OCI-LY7 (cell line): ENCODE measurements around the gene SLC39A13. TPM values are rescaled to one million over a fixed set of nuclear protein-coding genes. Genes with fewer than 3 reads are reported as not detected.

Source experiments
- BruUV-seq: library from RNA; stranded (reverse); fragments of 400-500 nt; replicated peaks from 2 replicates; lab custom pipeline; 2021; lab: Mats Ljungman, UMichigan
- CTCF ChIA-PET: fragments of 300-600 bp; sonication (Branson Sonifier 250); formaldehyde crosslinking; loops from one replicate; lab custom pipeline; 2022; ENCODE audit warnings: antibody characterized with exemption; ENCODE audit not compliant: unreplicated experiment; lab: Charles Lee
- POLR2A ChIA-PET: fragments of 300-600 bp; sonication (Branson Sonifier 250); formaldehyde crosslinking; loops from one replicate; lab custom pipeline; 2022; ENCODE audit warnings: antibody characterized with exemption; lab: Charles Lee
- DNase-seq: peaks from one replicate; pipeline ENCODE4 v3.0.0-alpha.2; 2015; ENCODE audit warnings: low spot score
- H2AFZ ChIP-seq: fragments of 200-600 bp; sonication (generic), shearing (Covaris generic); 2 replicates; pipeline ENCODE4 v1.6.1; 2014; ENCODE audit warnings: mild to moderate bottlenecking, antibody characterized with exemption, low read length, moderate library complexity
- H3K27ac ChIP-seq: fragments of 200-600 bp; sonication (generic); 2 replicates; pipeline ENCODE4 v1.5.1; 2014; ENCODE audit warnings: mixed run types, low read depth, mild to moderate bottlenecking, moderate library complexity, low read length, inconsistent platforms; ENCODE audit not compliant: poor library complexity, severe bottlenecking
- H3K36me3 ChIP-seq: fragments of 200-600 bp; sonication (generic); 2 replicates; pipeline ENCODE4 v1.6.1; 2014; ENCODE audit warnings: mild to moderate bottlenecking, antibody characterized with exemption, low read length, moderate library complexity, mixed read lengths; ENCODE audit not compliant: insufficient read depth
- H3K4me1 ChIP-seq: fragments of 200-600 bp; sonication (generic); 2 replicates; pipeline ENCODE4 v1.5.1; 2014; ENCODE audit warnings: mild to moderate bottlenecking, low read length; ENCODE audit not compliant: insufficient read depth, poor library complexity, severe bottlenecking
- H3K4me2 ChIP-seq: fragments of 200-600 bp; sonication (generic); 2 replicates; pipeline ENCODE4 v1.6.1; 2014; ENCODE audit warnings: mild to moderate bottlenecking, low read length
- H3K4me3 ChIP-seq: fragments of 200-600 bp; sonication (generic); 2 replicates; pipeline ENCODE4 v1.5.1; 2014; ENCODE audit warnings: mild to moderate bottlenecking, low read depth, low read length; ENCODE audit not compliant: poor library complexity, severe bottlenecking
- H3K79me2 ChIP-seq: fragments of 200-600 bp; sonication (generic); 2 replicates; pipeline ENCODE4 v1.6.1; 2016; ENCODE audit warnings: low read depth, mild to moderate bottlenecking, low read length, moderate library complexity, mixed read lengths; ENCODE audit not compliant: insufficient read depth
- H3K9me2 ChIP-seq: fragments of 200-600 bp; sonication (generic); 2 replicates; pipeline ENCODE4 v1.6.1; 2016; ENCODE audit warnings: mild to moderate bottlenecking, low read length, mixed read lengths; ENCODE audit not compliant: insufficient read depth
- H3K9me3 ChIP-seq: fragments of 200-600 bp; sonication (generic); 2 replicates; pipeline ENCODE4 v1.6.1; 2014; ENCODE audit warnings: mild to moderate bottlenecking, mixed run types, low read length, mixed read lengths
- H4K20me1 ChIP-seq: fragments of 200-600 bp; sonication (generic); 2 replicates; pipeline ENCODE4 v1.6.1; 2014; ENCODE audit warnings: mild to moderate bottlenecking, antibody characterized with exemption, low read length, moderate library complexity, mixed read lengths; ENCODE audit not compliant: insufficient read depth
- CTCF ChIP-seq: fragments of 200-600 bp; sonication (generic); conservative IDR thresholded peaks from 2 replicates; pipeline ENCODE4 v1.5.1; 2014; ENCODE audit warnings: mild to moderate bottlenecking, antibody characterized with exemption, low read length, moderate library complexity, mixed read lengths
- EZH2phosphoT487 ChIP-seq: fragments of 200-600 bp; sonication (generic); IDR thresholded peaks from 2 replicates; pipeline ENCODE4 v1.6.1; 2018; ENCODE audit warnings: low read depth, borderline replicate concordance, mild to moderate bottlenecking, mixed run types, antibody characterized with exemption, low read length, moderate library complexity, mixed read lengths
- intact Hi-C: fragments of 100-400 bp; cut with micrococcal nuclease; formaldehyde crosslinking; loops from one replicate; pipeline ENCODE4 v1.10.0; 2022; ENCODE audit not compliant: unreplicated experiment
- total RNA-seq, 2 experiments: library from RNA; depleted of rRNA in 1 of 2; stranded (reverse); fragments of >200 nt in 1 of 2; shearing (Covaris generic) in 1 of 2; gene quantifications; 2 replicates each; pipeline ENCODE4 v1.2.3, GENCODE V29; 2014 to 2022

The SLC39A13 gene
- total RNA-seq, 2 experiments from 2014 or later: 30.5 to 31.8 TPM

GRCh38 chr11:47374720-47375019 is 33.7 kb upstream of the SLC39A13 start:
- Histone ChIP-seq H3K27ac (peak overlapping the region; percentile 45), H3K9me2 (no peaks in the 10 kb centered on the region), H3K4me2 (peak overlapping the region; percentile 26; the same call in 1 of the 2 replicates), H3K4me3 (no peak overlapping the region), H2AFZ (no peak overlapping the region), H4K20me1 (no peaks in the 10 kb centered on the region), H3K4me1 (peaks cover 46% of the 10 kb centered on the region), H3K9me3 (no peaks in the 10 kb centered on the region), H3K36me3 (peaks cover 44% of the 10 kb centered on the region), H3K79me2 (peaks cover 24% of the 10 kb centered on the region)
- BruUV-seq: no TSS peak
- POLR2A ChIA-PET: interaction anchor here (1.0 to 3.1 kb wide), 4 partner anchors 18 to 35 kb away, joined by 4 to 20 read pairs (median 11); no protein-coding TSS in a partner anchor
- intact Hi-C loops: loop anchor here (1.0 to 10.0 kb wide), 4 partner anchors 34 to 102 kb away; partner anchors contain the start of genes MADD and SLC39A13
- no peak for DNase-seq
- no peak for TF ChIP-seq CTCF
- no peak for TF ChIP-seq EZH2phosphoT487
- CTCF ChIA-PET: interaction anchor here (1.2 to 1.6 kb wide), 4 partner anchors 29 to 37 kb away, joined by 4 to 9 read pairs (median 6); no protein-coding TSS in a partner anchor

GRCh38 chr11:47375020-47375419 is 33.4 kb upstream of the SLC39A13 start:
- intact Hi-C loops: loop anchor here (10.0 kb wide), 1 partner anchor 80 kb away; no protein-coding TSS in a partner anchor
- peaks cover 24% of the 10 kb centered on the region for H3K79me2 ChIP-seq
- DNase-seq: no peak
- BruUV-seq: no TSS peak
- peaks cover 46% of the 10 kb centered on the region for H3K4me1 ChIP-seq
- peaks cover 43% of the 10 kb centered on the region for H3K36me3 ChIP-seq
- ChIA-PET POLR2A (interaction anchor here (2.2 kb wide), 1 partner anchor 25 kb away, joined by 20 read pairs; no protein-coding TSS in a partner anchor), CTCF (interaction anchor here (1.2 to 1.6 kb wide), 4 partner anchors 28 to 37 kb away, joined by 4 to 9 read pairs (median 6); no protein-coding TSS in a partner anchor)
- TF ChIP-seq CTCF: no peak
- no peak for TF ChIP-seq EZH2phosphoT487
- H2AFZ ChIP-seq: no peak overlapping the region
- no peak overlapping the region for H3K4me3 ChIP-seq
- no peaks in the 10 kb centered on the region for H4K20me1 ChIP-seq
- H3K4me2 ChIP-seq: peak overlapping the region; percentile 85; the same call in 1 of the 2 replicates
- no peaks in the 10 kb centered on the region for H3K9me3 ChIP-seq
- H3K27ac ChIP-seq: peak overlapping the region; percentile 45
- H3K9me2 ChIP-seq: no peaks in the 10 kb centered on the region

- intact Hi-C loops: loop anchor here (10.0 kb wide), 1 partner anchor 79 kb away; no protein-coding TSS in a partner anchor
- ChIA-PET POLR2A (interaction anchor here (2.2 kb wide), 1 partner anchor 24 kb away, joined by 20 read pairs; no protein-coding TSS in a partner anchor), CTCF (interaction anchor here (2.1 kb wide), 1 partner anchor 32 kb away, joined by 7 read pairs; no protein-coding TSS in a partner anchor)
- H3K4me2 ChIP-seq: peak overlapping the region; percentile 85
- peak overlapping the region; percentile 79 for H3K4me3 ChIP-seq
- H2AFZ ChIP-seq: no peak overlapping the region
- peak overlapping the region; percentile 67 for H3K27ac ChIP-seq
- no TSS peak for BruUV-seq
- no peak for TF ChIP-seq CTCF
- TF ChIP-seq EZH2phosphoT487: no peak
- H3K4me1 ChIP-seq: peaks cover 46% of the 10 kb centered on the region
- no peaks in the 10 kb centered on the region for H4K20me1 ChIP-seq
- H3K36me3 ChIP-seq: peaks cover 42% of the 10 kb centered on the region
- no peaks in the 10 kb centered on the region for H3K9me2 ChIP-seq
- DNase-seq: no peak
- H3K79me2 ChIP-seq: peaks cover 24% of the 10 kb centered on the region
- no peaks in the 10 kb centered on the region for H3K9me3 ChIP-seq
Measured at GRCh38 chr11:47375546-47376085, 32.8 kb upstream of the SLC39A13 start.
